Prostate gland (tissue), 2 donors: ENCODE data around the gene LSMEM2. TPM values are rescaled to one million over a fixed set of nuclear protein-coding genes. Genes with fewer than 3 reads are reported as not detected.

Experiments
- DNase-seq: peaks from one replicate; pipeline ENCODE4 v3.0.0-alpha.2; 2019; ENCODE audit warnings: low spot score
- H3K27ac ChIP-seq, 2 donors: fragments of 200-600 bp; sonication (generic); 2 replicates each; pipeline ENCODE4 v1.5.1; 2017 to 2019
- H3K27me3 ChIP-seq: fragments of 200-600 bp; sonication (generic); replicated peaks from 2 replicates; pipeline ENCODE4 v1.5.1; 2019; ENCODE audit not compliant: insufficient read depth
- H3K36me3 ChIP-seq, 2 donors: fragments of 200-600 bp; sonication (generic); 1 replicate in 1 of 2; 2 replicates in 1 of 2; pipeline versions ENCODE4 v1.5.1 to v1.8.1; 2017 to 2019
- H3K4me1 ChIP-seq: fragments of 200-600 bp; sonication (generic); replicated peaks from 2 replicates; pipeline ENCODE4 v1.5.1; 2019
- H3K4me3 ChIP-seq, 2 donors: fragments of 200-600 bp; sonication (generic); 2 replicates each; pipeline ENCODE4 v1.5.1; 2017 to 2019
- H3K9me3 ChIP-seq: fragments of 200-600 bp; sonication (generic); 2 replicates; pipeline ENCODE4 v1.5.1; 2017
- CTCF ChIP-seq, 4 experiments: fragments of 200-600 bp in 2 of 4; fragments of 450-650 bp in 2 of 4; sonication (generic) in 2 of 4; IDR thresholded peaks; 1 replicate in 3 of 4; 2 replicates in 1 of 4; pipeline ENCODE4 v1.5.1; 2016 to 2019; ENCODE audit warnings: antibody characterized with exemption in 4 of 4, mild to moderate bottlenecking in 2 of 4, moderate library complexity in 2 of 4
- POLR2A ChIP-seq: fragments of 450-650 bp; IDR thresholded peaks from one replicate; pipeline ENCODE4 v1.6.1; 2016; ENCODE audit warnings: antibody characterized with exemption, mild to moderate bottlenecking
- POLR2AphosphoS5 ChIP-seq: sonication (generic); formaldehyde crosslinking; IDR thresholded peaks from one replicate; pipeline ENCODE4 v1.6.1; 2017; ENCODE audit warnings: antibody characterized with exemption
- WGBS: methylation state at CpG from one replicate; pipeline ENCODE4 v1.1.5; 2018; 5-methylcytosine and 5-hydroxymethylcytosine counted together
- intact Hi-C: fragments of 100-400 bp; cut with DNase I; formaldehyde crosslinking; loops from one replicate; pipeline ENCODE4 v1.14.2; 2022
- total RNA-seq, 2 donors: library from RNA; depleted of rRNA; stranded (reverse); fragments of >200 nt; gene quantifications; one replicate each; pipeline ENCODE4 v1.1.0, GENCODE V29; 2016

Gene LSMEM2
- total RNA-seq, 2 donors from 2014 or later = not detected

DNA sequence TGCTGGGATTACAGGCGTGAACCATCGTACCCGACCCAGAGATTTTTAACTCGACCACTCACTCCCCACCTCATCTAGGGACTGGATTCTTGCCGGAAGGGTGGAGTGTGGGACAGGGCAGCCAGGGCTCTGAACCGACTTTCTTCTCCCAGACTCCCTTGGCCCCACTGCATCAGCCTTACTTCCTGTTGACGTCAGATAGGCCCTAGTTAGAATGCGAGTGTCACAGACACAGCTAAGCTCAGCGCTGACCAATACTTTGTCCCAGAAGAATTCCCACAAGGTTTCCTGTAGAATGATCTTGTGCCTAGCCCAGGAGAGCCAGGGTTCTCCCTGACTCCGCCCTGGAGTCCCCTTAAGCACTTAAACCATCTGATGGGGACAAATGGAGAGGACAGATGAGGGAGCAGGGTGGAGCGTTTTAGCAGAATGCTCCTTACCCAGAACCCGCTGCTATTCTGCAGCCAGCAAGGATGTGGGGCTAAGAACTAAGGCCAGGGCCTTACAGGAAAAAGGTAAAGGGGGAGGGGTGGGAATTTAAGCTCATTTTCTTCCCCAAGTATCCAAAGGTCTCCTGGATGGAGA, 54.9 kb downstream of the LSMEM2 start:
- Histone ChIP-seq H3K4me3 (no peak overlapping the region), H3K27me3 (no peaks in the 10 kb centered on the region), H3K4me1 (peaks cover 34% of the 10 kb centered on the region), H3K27ac (peak overlapping the region; percentile 93 to 95), H3K9me3 (no peaks in the 10 kb centered on the region), H3K36me3 (peaks cover 8 to 13% of the 10 kb centered on the region in 2 donors)
- 66% methylated on average over 12 of the region's 12 CpGs for WGBS
- no peak for DNase-seq
- TF ChIP-seq POLR2AphosphoS5 (no peak), CTCF (IDR thresholded peaks at IDR 0.05) (no peak), POLR2A (no peak)
- intact Hi-C loops = no loop called here

GRCh38 chr3:50334339-50335075, 55.6 kb downstream of the LSMEM2 start:
- H3K4me3 ChIP-seq = no peak overlapping the region
- no peaks in the 10 kb centered on the region for H3K9me3 ChIP-seq
- H3K27ac ChIP-seq = peak overlapping the region; percentile 93 to 95

GRCh38 chr3:50336452-50337174, 57.7 kb downstream of the LSMEM2 start:
- Histone ChIP-seq H3K4me3 (peak overlapping the region; percentile 64 to 78), H3K27me3 (no peaks in the 10 kb centered on the region), H3K4me1 (peaks cover 34% of the 10 kb centered on the region), H3K9me3 (no peaks in the 10 kb centered on the region), H3K27ac (peak overlapping the region; percentile 93 to 95), H3K36me3 (peaks cover 0 to 3% of the 10 kb centered on the region in 2 donors)
- intact Hi-C loops = no loop called here
- WGBS = 0% methylated on average over 20 of the region's 31 CpGs
- DNase-seq = no peak
- TF ChIP-seq CTCF (IDR thresholded peaks at IDR 0.05) (peak in 2 of 4 experiments; percentile 13 to 14), POLR2A (no peak), POLR2AphosphoS5 (peak; percentile 17)

More at GRCh38 chr3:50334339-50335075, 55.6 kb downstream of the LSMEM2 start:
- peaks cover 34% of the 10 kb centered on the region for H3K4me1 ChIP-seq
- TF ChIP-seq POLR2AphosphoS5 (peak; percentile 74), CTCF (IDR thresholded peaks at IDR 0.05) (no peak)
- DNase-seq = peak; percentile 77
- H3K36me3 ChIP-seq = peaks cover 8 to 13% of the 10 kb centered on the region in 2 donors
- intact Hi-C loops = no loop called here
- no peaks in the 10 kb centered on the region for H3K27me3 ChIP-seq
- WGBS = 56% methylated on average over 5 of the region's 5 CpGs

DNA sequence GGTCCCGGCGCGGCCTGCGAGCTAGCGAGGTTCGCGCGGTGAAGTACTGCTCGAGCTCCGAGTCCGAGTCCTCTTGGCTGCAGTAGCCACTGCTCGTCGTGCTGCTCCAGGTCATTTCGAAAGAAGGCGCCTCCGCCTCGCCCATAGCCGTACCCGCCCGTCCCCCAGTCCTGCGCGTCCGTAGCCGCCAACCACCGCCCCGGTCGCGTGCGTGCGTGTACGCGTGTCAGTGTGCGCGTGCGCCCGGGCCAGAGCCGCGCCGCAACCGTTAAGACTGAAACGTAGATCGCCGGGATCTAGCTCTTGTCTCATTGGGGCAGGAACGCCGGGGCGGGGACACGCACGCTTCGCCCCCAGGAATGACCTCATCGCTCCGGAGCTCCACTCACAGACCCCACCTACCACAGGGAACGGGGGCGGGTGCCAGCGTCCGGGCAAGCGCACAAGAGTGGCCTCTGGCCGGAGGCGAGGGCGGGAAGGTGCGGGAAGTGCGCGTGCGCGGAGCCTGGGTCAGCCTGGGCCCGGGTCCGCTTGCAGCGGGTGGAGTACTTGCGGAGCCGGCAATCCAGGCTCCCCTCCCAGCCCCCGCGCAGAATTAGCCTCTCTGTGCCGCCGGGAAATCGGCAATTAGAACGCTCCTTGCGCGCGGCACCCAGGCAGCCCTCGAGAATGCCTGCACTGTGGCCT, 58.4 kb downstream of the LSMEM2 start:
- Histone ChIP-seq H3K4me3 (peak overlapping the region; percentile 64 to 78), H3K27me3 (no peaks in the 10 kb centered on the region), H3K27ac (peak overlapping the region; percentile 93 to 95), H3K4me1 (peaks cover 34% of the 10 kb centered on the region), H3K9me3 (no peaks in the 10 kb centered on the region), H3K36me3 (no peaks in the 10 kb centered on the region)
- DNase-seq = peak; percentile 99
- intact Hi-C loops = no loop called here
- under 1% methylated on average over 76 of the region's 79 CpGs for WGBS
- TF ChIP-seq CTCF (IDR thresholded peaks at IDR 0.05) = no peak
- peak; percentile 98 for TF ChIP-seq POLR2AphosphoS5
- peak; percentile 97 for TF ChIP-seq POLR2A

Other genes with a start within 250 kb of the LSMEM2 start
- 100 to 1,000 TPM; 135 to 260 TPM for gene RBM5, start 190.2 kb upstream of the LSMEM2 start, total RNA-seq
- 10 to 100 TPM; 43.3 to 71.8 TPM for gene SEMA3F, start 123.8 kb upstream of the LSMEM2 start, total RNA-seq
- gene GNAT1, start 87.5 kb upstream of the LSMEM2 start, total RNA-seq = not detected
- 1 to 10 TPM in 1 of 2 donors, under 1 TPM in 1; 0.41 to 4.0 TPM for gene SLC38A3, start 73.8 kb upstream of the LSMEM2 start, total RNA-seq
- 100 to 1,000 TPM; 118 to 301 TPM for gene GNAI2, start 42.9 kb upstream of the LSMEM2 start, total RNA-seq
- 10 to 100 TPM in 1 of 2 donors, 1 to 10 TPM in 1; 8.7 to 32.0 TPM for gene SEMA3B, start 9.9 kb upstream of the LSMEM2 start, total RNA-seq
- 10 to 100 TPM; 93.0 to 99.9 TPM for gene IFRD2, start 13.3 kb downstream of the LSMEM2 start, total RNA-seq
- 10 to 100 TPM in 1 of 2 donors, 1 to 10 TPM in 1; 4.1 to 10.7 TPM for gene HYAL3, start 20.3 kb downstream of the LSMEM2 start, total RNA-seq
- gene NAA80, start 20.3 kb downstream of the LSMEM2 start, total RNA-seq = 10 to 100 TPM; 15.8 to 28.0 TPM
- gene HYAL1, start 24.5 kb downstream of the LSMEM2 start, total RNA-seq = 1 to 10 TPM; 2.0 TPM
- gene HYAL2, start 43.7 kb downstream of the LSMEM2 start, total RNA-seq = 100 to 1,000 TPM in 1 of 2 donors, 10 to 100 TPM in 1; 76.1 to 131 TPM
- 100 to 1,000 TPM in 1 of 2 donors, 10 to 100 TPM in 1; 31.9 to 121 TPM for gene TUSC2, start 49.1 kb downstream of the LSMEM2 start, total RNA-seq
- 10 to 100 TPM; 23.8 to 36.6 TPM for gene RASSF1, start 61.7 kb downstream of the LSMEM2 start, total RNA-seq
- gene ZMYND10, start 66.6 kb downstream of the LSMEM2 start, total RNA-seq = 10 to 100 TPM in 1 of 2 donors, 1 to 10 TPM in 1; 1.6 to 41.9 TPM
- gene NPRL2, start 71.7 kb downstream of the LSMEM2 start, total RNA-seq = 10 to 100 TPM; 22.8 to 32.1 TPM
- gene CYB561D2, start 71.8 kb downstream of the LSMEM2 start, total RNA-seq = 10 to 100 TPM; 33.2 to 39.9 TPM
- 10 to 100 TPM; 73.0 to 76.7 TPM for gene TMEM115, start 80.4 kb downstream of the LSMEM2 start, total RNA-seq
- 1 to 10 TPM; 5.6 to 9.1 TPM for gene CACNA2D2, start 224.5 kb downstream of the LSMEM2 start, total RNA-seq